Globus pallidus (tissue), 1 donor: ENCODE data around the gene SYDE2.
"Not testable (repeated sequence)": the region's sequence is repeated elsewhere in the genome, so short reads cannot be mapped to it uniquely, and the experiment has no call there.

Experiments used
- DNase-seq: peaks from one replicate; pipeline ENCODE4 v3.0.0-alpha.2; 2015; ENCODE audit warnings: low spot score

Gene SYDE2

DNA sequence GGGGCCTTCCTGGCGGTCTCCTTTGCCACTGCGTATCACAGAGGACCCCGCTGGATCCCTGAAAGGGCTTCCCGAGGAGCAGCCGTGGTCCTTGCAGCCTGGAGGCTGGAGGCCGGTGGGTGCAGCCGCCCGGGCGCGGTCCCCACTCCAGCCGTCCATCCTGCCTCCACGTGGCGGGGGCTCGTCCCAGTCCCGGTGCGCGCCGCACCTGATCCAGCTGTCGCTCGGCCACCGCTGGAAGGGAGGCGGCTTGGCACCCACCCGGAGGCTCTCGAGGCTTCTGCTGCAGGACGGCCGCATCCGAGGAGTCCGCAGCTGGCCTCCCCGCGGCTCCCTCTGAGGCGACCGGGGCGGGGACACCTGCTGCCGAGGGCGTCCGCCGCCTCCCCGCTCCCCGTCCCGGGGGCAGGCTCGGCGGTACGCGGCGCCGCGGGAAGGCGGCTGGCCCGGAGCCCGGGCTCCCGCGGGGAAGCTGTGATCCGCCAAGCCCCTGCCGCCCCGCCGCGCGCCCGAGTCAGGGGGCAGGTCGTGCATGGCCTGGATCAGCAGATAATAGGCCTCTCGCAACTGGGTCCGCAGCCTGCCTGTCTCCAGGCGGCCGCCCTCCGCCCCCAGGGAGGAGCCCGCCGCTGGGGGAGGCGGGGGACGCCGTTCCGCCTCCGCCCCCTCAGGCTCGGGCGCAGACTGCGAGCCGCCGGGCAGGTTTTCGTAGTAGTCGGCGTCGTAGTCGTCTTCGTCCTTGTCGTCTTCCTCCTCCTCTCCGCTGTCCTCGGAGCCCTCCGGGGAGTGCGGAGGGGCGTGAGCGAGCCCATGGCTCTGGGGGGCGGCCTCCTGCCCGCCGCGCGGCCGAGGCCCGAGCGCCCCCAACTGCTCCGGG is at the start of gene SYDE2:
Gene SYDE2 (minus strand): TSS at position 554 of the 877 bp plus-strand sequence. CDS start 20 bp downstream, at position 534.
- DNase-seq = peak; percentile 19

DNA sequence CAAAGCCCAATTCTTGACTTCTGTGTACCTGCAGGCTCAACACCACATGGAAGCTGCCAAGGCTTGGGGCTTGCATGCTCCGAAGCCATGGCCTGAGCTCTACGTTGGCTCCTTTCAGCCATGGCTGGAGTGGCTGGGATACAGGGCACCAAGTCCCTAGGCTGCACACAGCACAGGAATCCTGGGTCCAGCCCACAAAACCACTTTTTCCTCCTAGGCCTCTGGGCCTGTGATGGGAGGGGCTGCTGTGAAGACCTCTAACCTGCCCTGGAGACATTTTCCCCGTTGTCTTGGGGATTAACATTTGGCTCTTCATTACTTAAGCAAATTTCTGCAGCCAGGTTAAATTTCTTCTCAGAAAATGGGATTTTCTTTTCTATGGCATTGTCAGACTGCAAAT is 48.2 kb upstream of the SYDE2 start:
- DNase-seq = not testable (repeated sequence)

GRCh38 chr1:85245891-85246290 is 45.1 kb upstream of the SYDE2 start:
- no peak for DNase-seq

GRCh38 chr1:85245456-85245855 is 44.6 kb upstream of the SYDE2 start:
- no peak for DNase-seq

GRCh38 chr1:85244271-85245061 is 43.6 kb upstream of the SYDE2 start:
- no peak for DNase-seq

DNA sequence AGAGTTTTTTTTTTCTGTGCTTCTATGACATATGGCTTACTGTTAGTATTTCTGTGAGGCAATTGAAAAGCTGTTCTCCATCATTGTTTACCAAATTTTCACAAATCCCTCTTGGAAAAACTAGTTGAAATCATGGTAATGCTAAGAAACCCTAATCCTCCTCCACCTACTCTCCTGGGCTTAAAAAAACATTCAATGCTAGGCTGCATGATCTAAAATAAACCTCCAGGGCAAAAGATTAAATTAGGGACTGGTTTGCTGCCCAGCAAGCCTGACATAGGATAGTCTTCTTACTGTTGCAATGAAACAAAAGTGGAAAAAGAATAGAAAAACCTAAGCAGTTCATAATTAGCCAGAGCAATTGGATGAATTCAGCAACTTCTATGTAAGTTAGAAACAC is 42.6 kb upstream of the SYDE2 start:
- DNase-seq = no peak

- DNase-seq = no peak
Measured at GRCh38 chr1:85240643-85241042, 39.8 kb upstream of the SYDE2 start.

DNA sequence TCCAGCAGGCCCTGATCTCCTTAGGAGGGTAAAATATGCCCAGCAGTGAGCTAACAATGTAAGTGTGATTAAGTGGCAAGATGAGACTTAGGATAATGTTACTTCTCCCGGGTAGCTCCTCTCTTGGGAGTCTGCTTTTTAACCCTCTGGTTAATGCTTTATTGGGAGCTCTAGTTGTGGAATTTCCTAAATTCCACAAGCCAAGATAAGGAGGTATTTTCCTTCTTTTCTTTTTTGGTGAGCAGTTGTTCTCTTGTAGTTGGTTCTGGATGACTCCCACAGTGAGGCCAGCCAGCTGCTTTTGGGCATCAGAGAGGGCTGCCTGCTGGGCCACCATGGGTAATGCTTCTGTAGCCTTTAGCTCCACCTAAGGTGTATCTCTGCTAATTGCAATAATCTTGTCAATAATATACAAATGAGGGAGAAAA is 39.4 kb upstream of the SYDE2 start:
- no peak for DNase-seq

- no peak for DNase-seq
Measured at GRCh38 chr1:85237613-85238012, 36.8 kb upstream of the SYDE2 start.

DNA sequence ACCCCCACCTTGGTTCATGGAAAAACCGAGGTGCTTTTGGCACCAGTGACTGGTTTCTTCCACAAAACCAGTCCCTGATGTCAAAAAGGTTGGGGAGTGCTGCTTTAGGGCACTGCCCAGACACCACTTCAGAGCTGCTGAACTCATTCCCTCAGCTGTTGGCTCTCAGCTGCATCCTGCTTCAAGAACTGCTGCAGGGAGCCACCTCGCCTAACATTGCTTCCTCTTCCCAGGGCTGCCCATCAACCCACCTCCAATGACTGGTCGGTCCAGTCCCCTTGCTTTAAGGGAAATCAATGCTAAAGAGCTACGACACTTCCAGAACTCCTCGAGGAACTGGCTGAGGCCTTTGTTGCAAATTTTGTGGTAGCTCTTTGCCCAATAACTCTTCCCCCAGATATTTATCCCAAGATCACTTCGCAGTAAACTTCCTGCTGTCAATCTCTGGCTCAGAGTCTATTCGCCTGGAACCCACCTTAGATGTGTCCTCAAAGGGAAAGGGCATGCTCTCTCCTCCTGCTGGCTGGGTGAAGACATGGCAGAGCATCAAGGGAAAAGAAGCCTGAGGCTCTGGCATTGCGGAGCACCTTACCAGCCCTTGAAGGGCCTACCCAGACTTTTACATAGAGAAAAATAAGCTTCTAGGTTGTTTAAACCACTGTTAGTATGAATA is 29.6 kb upstream of the SYDE2 start:
- no peak for DNase-seq

DNA sequence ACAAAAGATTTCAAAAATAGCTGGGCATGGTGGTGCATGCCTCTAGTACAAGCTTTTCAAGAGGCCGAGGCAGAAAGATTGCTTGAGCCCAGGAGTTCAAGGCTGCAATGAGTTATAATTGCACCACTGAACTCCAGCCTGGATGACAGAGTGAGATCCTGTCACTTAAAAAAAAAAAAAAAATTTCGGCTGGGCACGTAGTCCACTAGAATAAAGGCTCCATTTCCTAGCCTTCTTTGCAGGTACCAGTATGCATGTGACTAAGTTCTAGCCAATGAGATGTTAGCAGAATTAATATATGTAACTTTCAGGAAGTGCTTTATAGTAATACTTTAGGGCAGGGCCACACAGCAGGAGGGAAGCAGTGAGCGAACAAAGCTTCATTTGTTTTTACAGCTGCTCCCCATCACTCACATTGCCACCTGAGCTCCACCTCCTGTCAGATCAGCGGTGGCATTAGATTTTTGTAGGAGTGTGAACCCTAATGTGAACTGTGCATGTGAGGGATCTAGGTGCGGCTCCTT is 28.8 kb upstream of the SYDE2 start:
- DNase-seq = no peak

DNA sequence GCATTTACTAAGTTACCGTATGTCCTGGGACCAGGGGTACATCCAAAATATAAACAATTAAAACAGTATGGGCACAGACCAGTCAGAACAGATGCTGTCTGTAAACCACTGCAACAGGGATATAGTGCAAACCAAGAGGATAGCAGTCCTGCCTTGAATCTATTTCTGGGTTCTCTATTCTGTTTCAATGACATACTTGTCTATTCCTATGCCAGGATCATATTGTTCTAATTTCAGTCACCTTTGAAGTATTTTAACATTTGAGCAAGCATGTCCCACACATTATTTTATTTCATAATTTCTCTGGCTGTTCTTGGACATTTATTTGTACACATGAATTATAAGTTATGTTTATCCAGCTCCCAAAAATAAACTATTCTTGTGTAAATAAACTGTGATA is 28.2 kb upstream of the SYDE2 start:
- no peak for DNase-seq

GRCh38 chr1:85225624-85226380 is 25.0 kb upstream of the SYDE2 start:
- DNase-seq = no peak

GRCh38 chr1:85224734-85225623 is 24.2 kb upstream of the SYDE2 start:
- DNase-seq = no peak

- no peak for DNase-seq
Measured at GRCh38 chr1:85224295-85224694, 23.5 kb upstream of the SYDE2 start.

- DNase-seq = no peak
Measured at GRCh38 chr1:85223334-85223733, 22.5 kb upstream of the SYDE2 start.

GRCh38 chr1:85220756-85221201 is 20.0 kb upstream of the SYDE2 start:
- no peak for DNase-seq

- DNase-seq = no peak
Measured at GRCh38 chr1:85219853-85220610, 19.2 kb upstream of the SYDE2 start.

- DNase-seq = no peak
Measured at GRCh38 chr1:85216697-85217096, 15.9 kb upstream of the SYDE2 start.

DNA sequence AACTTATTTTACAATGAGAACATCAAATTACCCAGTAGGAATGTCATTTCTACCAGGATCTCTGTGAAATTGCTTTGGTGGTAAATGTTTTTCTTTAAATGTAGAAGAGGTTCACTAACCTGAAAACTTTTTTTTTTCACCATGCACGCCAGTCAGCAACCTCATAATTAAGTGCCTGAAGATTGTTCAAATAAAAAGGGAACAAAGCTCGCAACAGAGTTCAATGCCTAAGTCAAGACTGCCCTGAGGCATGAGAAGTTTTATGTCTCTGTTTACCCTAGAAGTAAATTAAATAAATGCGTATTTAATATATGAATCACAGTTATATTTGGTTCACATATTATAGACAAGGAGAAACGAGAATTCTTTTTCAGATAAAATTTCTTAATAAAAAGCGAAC is 13.8 kb upstream of the SYDE2 start:
- no peak for DNase-seq
